CD4-positive, alpha-beta T cell treated with Interleukin-1 beta for 1 hour (primary cell): ENCODE data around the gene LCN12.

Experiments
- DNase-seq, 2 donors: peaks; one replicate each; pipeline ENCODE4 v3.0.0-alpha.2; 2020 to 2022

The LCN12 gene

GRCh38 chr9:136945333-136946227, 6.5 kb upstream of the LCN12 start:
- DNase-seq, result no peak

- DNase-seq, result no peak
Observed at GRCh38 chr9:136946228-136947027, 5.6 kb upstream of the LCN12 start.

GRCh38 chr9:136947028-136947891, 4.8 kb upstream of the LCN12 start:
- DNase-seq, result no peak

- DNase-seq, result peak; percentile 32 to 40
Observed at GRCh38 chr9:136947955-136948510, 4.0 kb upstream of the LCN12 start.

- DNase-seq, result no peak
Observed at GRCh38 chr9:136949239-136949816, 2.7 kb upstream of the LCN12 start.

GRCh38 chr9:136949817-136950655, 2.0 kb upstream of the LCN12 start:
- DNase-seq, result peak; percentile 96

- DNase-seq, result no peak
Observed at GRCh38 chr9:136950656-136951276, 1.3 kb upstream of the LCN12 start.

GRCh38 chr9:136952321-136952850, 313 bp downstream of the LCN12 start:
- no peak for DNase-seq

- no peak for DNase-seq
Observed at GRCh38 chr9:136952876-136953770, 1.1 kb downstream of the LCN12 start.

GRCh38 chr9:136953771-136954269, 1.7 kb downstream of the LCN12 start:
- DNase-seq, result no peak

GRCh38 chr9:136954270-136955083, 2.4 kb downstream of the LCN12 start:
- DNase-seq, result no peak

GRCh38 chr9:136955202-136955942, 3.3 kb downstream of the LCN12 start:
- no peak for DNase-seq

GRCh38 chr9:136955943-136956335, 3.9 kb downstream of the LCN12 start:
- no peak for DNase-seq

GRCh38 chr9:136956604-136957003, 4.5 kb downstream of the LCN12 start:
- DNase-seq, result no peak

- DNase-seq, result no peak
Observed at GRCh38 chr9:136957461-136957860, 5.4 kb downstream of the LCN12 start.

GRCh38 chr9:136957901-136958300, 5.8 kb downstream of the LCN12 start:
- no peak for DNase-seq

- no peak for DNase-seq
Observed at GRCh38 chr9:136958473-136958872, 6.4 kb downstream of the LCN12 start.
